Activated naive CD8-positive, alpha-beta T cell treated with anti-CD3 and anti-CD28 coated beads for 36 hours (primary cell): Measurements from ENCODE around the gene PMAIP1. TPM values are rescaled to one million over a fixed set of nuclear protein-coding genes. Genes with fewer than 3 reads are reported as not detected.

Experiments used
- DNase-seq: peaks from one replicate; pipeline ENCODE4 v3.0.0; 2021
- H3K27ac Mint-ChIP-seq: one replicate; pipeline ENCODE4 v1.8.0; 2022; ENCODE audit warnings: mild to moderate bottlenecking, moderate library complexity, mixed read lengths
- H3K27me3 Mint-ChIP-seq: one replicate; pipeline ENCODE4 v1.8.0; 2022; ENCODE audit warnings: mild to moderate bottlenecking, mixed read lengths
- H3K36me3 Mint-ChIP-seq: one replicate; pipeline ENCODE4 v1.8.0; 2021; ENCODE audit warnings: mild to moderate bottlenecking, mixed read lengths
- H3K4me1 Mint-ChIP-seq: one replicate; pipeline ENCODE4 v1.8.0; 2021; ENCODE audit warnings: mixed read lengths
- H3K4me3 Mint-ChIP-seq: one replicate; pipeline ENCODE4 v1.8.0; 2022; ENCODE audit warnings: mild to moderate bottlenecking, moderate library complexity, mixed read lengths
- H3K9me3 Mint-ChIP-seq: one replicate; pipeline ENCODE4 v1.8.0; 2022; ENCODE audit warnings: mixed read lengths
- total RNA-seq, 2 experiments: library from RNA; stranded (reverse); gene quantifications; one replicate each; pipeline ENCODE4 v1.2.3, GENCODE V29; 2021

The PMAIP1 gene
- total RNA-seq, 2 experiments from 2014 or later, result 82.0 to 83.4 TPM

- peaks cover 23% of the 10 kb centered on the region for H3K4me1 Mint-ChIP-seq
- no peak overlapping the region for H3K27ac Mint-ChIP-seq
- H3K27me3 Mint-ChIP-seq, result peaks cover 9% of the 10 kb centered on the region
- DNase-seq, result no peak
- H3K4me3 Mint-ChIP-seq, result no peak overlapping the region
- no peaks in the 10 kb centered on the region for H3K36me3 Mint-ChIP-seq
- H3K9me3 Mint-ChIP-seq, result no peaks in the 10 kb centered on the region
Observed at GRCh38 chr18:59950215-59950944, 50.6 kb downstream of the PMAIP1 start.

DNA sequence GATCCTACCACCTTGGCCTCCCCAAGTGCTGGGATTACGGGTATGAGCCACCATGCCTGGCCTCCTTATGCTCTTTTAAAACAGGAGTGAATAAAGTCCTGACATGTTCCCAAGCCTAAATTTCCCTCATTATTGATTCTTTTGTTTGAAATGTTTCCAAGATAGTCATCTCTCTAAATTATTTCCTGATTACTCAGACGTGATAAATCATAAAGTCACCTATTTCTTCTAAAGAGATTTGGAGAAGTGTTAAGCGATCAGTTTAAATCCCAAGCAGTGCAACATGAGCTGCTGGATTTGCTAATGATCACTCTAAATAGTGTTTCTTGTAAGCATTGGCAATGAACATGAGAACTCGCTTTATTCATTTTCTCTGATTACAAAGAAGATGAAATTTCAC lies 51.8 kb downstream of the PMAIP1 start:
- Mint-ChIP-seq H3K9me3 (no peaks in the 10 kb centered on the region), H3K36me3 (no peaks in the 10 kb centered on the region), H3K4me1 (peaks cover 23% of the 10 kb centered on the region), H3K4me3 (no peak overlapping the region), H3K27ac (no peak overlapping the region), H3K27me3 (peaks cover 13% of the 10 kb centered on the region)
- no peak for DNase-seq

DNA sequence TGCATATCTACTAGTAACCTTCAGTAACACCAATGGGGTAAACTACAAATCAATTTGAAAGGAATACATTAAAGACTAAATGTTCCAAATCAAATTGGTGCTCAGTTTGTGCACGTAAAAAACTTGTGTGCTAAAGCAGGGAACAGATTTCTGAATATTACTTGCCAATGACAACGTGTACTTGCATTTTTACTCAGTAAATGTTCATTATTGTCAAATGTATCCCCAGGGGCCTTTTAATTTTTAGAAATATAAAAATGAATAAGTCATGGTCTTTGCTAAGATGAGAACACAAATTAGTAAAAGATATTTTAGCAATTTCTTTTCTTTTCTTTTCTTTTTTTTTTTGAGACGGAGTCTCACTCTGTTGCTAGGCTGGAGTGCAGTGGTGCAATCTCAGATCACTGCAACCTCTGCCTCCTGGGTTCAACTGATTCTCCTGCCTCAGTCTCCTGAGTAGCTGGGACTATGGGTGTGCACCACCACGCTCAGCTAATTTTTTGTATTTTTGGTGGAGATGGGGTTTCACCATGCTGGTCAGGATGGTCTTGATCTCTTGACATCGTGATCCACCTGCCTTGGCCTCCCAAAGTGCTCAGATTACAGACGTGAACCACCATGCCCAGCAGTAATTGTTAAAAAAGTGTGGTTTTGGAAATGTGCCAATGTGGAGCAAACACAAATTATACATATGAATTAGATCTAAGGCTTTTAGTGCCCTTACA lies 52.6 kb downstream of the PMAIP1 start:
- Mint-ChIP-seq H3K9me3 (no peaks in the 10 kb centered on the region), H3K4me3 (no peak overlapping the region), H3K4me1 (peaks cover 23% of the 10 kb centered on the region), H3K27ac (no peak overlapping the region), H3K27me3 (peaks cover 13% of the 10 kb centered on the region), H3K36me3 (no peaks in the 10 kb centered on the region)
- DNase-seq, result no peak

Other genes starting within 250 kb of the PMAIP1 start
- gene CCBE1, start 202.6 kb upstream of the PMAIP1 start, total RNA-seq, result not detected